ENCODE measurements around the gene CTTNBP2. TPM values are rescaled to one million over a fixed set of nuclear protein-coding genes. Genes with fewer than 3 reads are reported as not detected.

CTTNBP2 gene
- total RNA-seq, 1 experiment from 2014 or later = 17.6 TPM

GRCh38 chr7:117871778-117872538 is 1.3 kb downstream of the CTTNBP2 start:
- Histone ChIP-seq H3K56ac (ENCODE audit: insufficient read length, low read depth, low read length) (no peak overlapping the region), H3K23ac (ENCODE audit: insufficient read length, low read depth, low read length) (no peak overlapping the region), H2AK5ac (ENCODE audit: insufficient read length, low read length) (no peak overlapping the region), H3K9me3 (ENCODE audit: control insufficient read depth, low read depth, low read length) (no peaks in the 10 kb centered on the region), H3K4me2 (ENCODE audit: insufficient read depth, insufficient read length, low read length) (peak overlapping the region; percentile 86), H3K79me1 (ENCODE audit: insufficient read depth, low read depth, low read length, poor library complexity, severe bottlenecking) (no peaks in the 10 kb centered on the region), H3K4ac (ENCODE audit: low read depth, low read length) (no peak overlapping the region), H4K91ac (ENCODE audit: insufficient read length, low read depth, low read length) (no peak overlapping the region), H3K9ac (ENCODE audit: extremely low read depth, insufficient read length, low read length) (peak overlapping the region; percentile 55), H3T11ph (ENCODE audit: low read length) (no peak overlapping the region), H2AFZ (ENCODE audit: low read length) (no peak overlapping the region), H2BK15ac (ENCODE audit: low read depth, low read length) (no peak overlapping the region), H4K8ac (replicated peaks; ENCODE audit: insufficient read length, low read depth, low read length) (no peak overlapping the region), H3K27me3 (ENCODE audit: insufficient read depth, low read length) (no peaks in the 10 kb centered on the region), H4K5ac (ENCODE audit: insufficient read length, low read depth, low read length) (no peak overlapping the region), H2BK12ac (ENCODE audit: insufficient read length, low read depth, low read length) (no peak overlapping the region), H3K4me1 (ENCODE audit: insufficient read depth, low read length) (peaks cover 4% of the 10 kb centered on the region), H4K20me1 (ENCODE audit: control insufficient read depth, insufficient read depth, insufficient read length) (no peaks in the 10 kb centered on the region), H3K23me2 (ENCODE audit: insufficient read length, low read depth, low read length, poor library complexity, severe bottlenecking) (peaks cover 7% of the 10 kb centered on the region), H2BK20ac (ENCODE audit: low read depth, low read length, poor library complexity, severe bottlenecking) (no peak overlapping the region), H3K14ac (ENCODE audit: insufficient read depth, low read length) (no peak overlapping the region), H3K79me2 (ENCODE audit: insufficient read depth, low read length) (peaks cover 25% of the 10 kb centered on the region; the same call in 1 of the 2 replicates), H2BK5ac (ENCODE audit: insufficient read length, low read length) (no peak overlapping the region), H2BK120ac (ENCODE audit: low read depth, low read length, poor library complexity, severe bottlenecking) (no peak overlapping the region), H3K27ac (ENCODE audit: insufficient read length, low read depth, low read length) (no peak overlapping the region), H3K18ac (ENCODE audit: insufficient read length, low read depth, low read length) (no peak overlapping the region)
- peak; percentile 69 for DNase-seq
- Mint-ChIP-seq H3K27me3 (ENCODE audit: low read depth) (peaks cover 9% of the 10 kb centered on the region), H3K36me3 (ENCODE audit: insufficient read depth in 1 of 3, low read depth in 3 of 3) (no peaks in the 10 kb centered on the region; a peak in 2 of 7 replicates), H3K27ac (peak overlapping the region; percentile 42 to 95 (median 84)), H3K4me3 (peak overlapping the region; percentile 88 to 91), H3K4me1 (peaks cover 73 to 81% of the 10 kb centered on the region in 2 experiments), H3K9me3 (no peaks in the 10 kb centered on the region; a peak in 1 of 5 replicates)
- WGBS (ENCODE audit: extremely low coverage, insufficient read length, low lambda C conversion rate) = no CpG with 5 or more reads among the region's 18 CpGs
- TF ChIP-seq CTCF (conservative IDR thresholded peaks at IDR 0.05) = no peak
